SK-N-MC (cell line): ENCODE results near the gene EFNB1.

Experiments used
- EZH2 ChIP-seq: fragments of 200-600 bp; sonication (generic); IDR thresholded peaks from one replicate; pipeline ENCODE4 v1.6.1; 2017; ENCODE audit warnings: antibody characterized with exemption
- POLR2AphosphoS5 ChIP-seq: IDR thresholded peaks from 2 replicates; pipeline ENCODE4 v1.6.1; 2012; ENCODE audit warnings: mild to moderate bottlenecking, low read depth, low read length, borderline replicate concordance

DNA sequence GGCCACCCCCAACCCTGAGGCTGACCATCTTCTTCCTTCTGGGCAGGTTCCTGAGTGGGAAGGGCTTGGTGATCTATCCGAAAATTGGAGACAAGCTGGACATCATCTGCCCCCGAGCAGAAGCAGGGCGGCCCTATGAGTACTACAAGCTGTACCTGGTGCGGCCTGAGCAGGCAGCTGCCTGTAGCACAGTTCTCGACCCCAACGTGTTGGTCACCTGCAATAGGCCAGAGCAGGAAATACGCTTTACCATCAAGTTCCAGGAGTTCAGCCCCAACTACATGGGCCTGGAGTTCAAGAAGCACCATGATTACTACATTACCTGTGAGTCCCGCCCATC, 9.7 kb downstream of the EFNB1 start:
- TF ChIP-seq EZH2, result no peak
- no peak for TF ChIP-seq POLR2AphosphoS5
